ENCODE measurements around the gene ULK4. TPM values are rescaled to one million over a fixed set of nuclear protein-coding genes. Genes with fewer than 3 reads are reported as not detected.
A peak's percentile ranks its signal among the peaks of the same experiment; 100 is the strongest.

The ULK4 gene
- total RNA-seq, 2 donors from 2014 or later: 4.4 to 8.3 TPM

GRCh38 chr3:41223691-41224090, 738.2 kb downstream of the ULK4 start:
- H3K27me3 ChIP-seq: no peaks in the 10 kb centered on the region
- no peak overlapping the region for H3K4me3 ChIP-seq
- no peak for DNase-seq
- no peak overlapping the region for H3K27ac ChIP-seq
- no peak overlapping the region for H3K9ac ChIP-seq (ENCODE audit: low read depth in 2 of 2, low read length in 2 of 2)
- no peak for TF ChIP-seq CTCF (IDR thresholded peaks at IDR 0.05)
- H3K4me1 ChIP-seq: peaks cover 7% of the 10 kb centered on the region
- peaks cover 11% of the 10 kb centered on the region for H3K36me3 ChIP-seq
- no peaks in the 10 kb centered on the region for H3K9me3 ChIP-seq
- intact Hi-C loops (cut with DNase I): no loop called here

GRCh38 chr3:41223078-41223477, 738.8 kb downstream of the ULK4 start:
- peaks cover 7% of the 10 kb centered on the region for H3K4me1 ChIP-seq
- no peak for TF ChIP-seq CTCF (IDR thresholded peaks at IDR 0.05)

GRCh38 chr3:41222501-41222900, 739.4 kb downstream of the ULK4 start:
- H3K9me3 ChIP-seq: no peaks in the 10 kb centered on the region
- no peaks in the 10 kb centered on the region for H3K27me3 ChIP-seq
- no peak for TF ChIP-seq CTCF (IDR thresholded peaks at IDR 0.05)
- peak overlapping the region; percentile 55 for H3K27ac ChIP-seq
- DNase-seq: no peak
- H3K36me3 ChIP-seq: peaks cover 11% of the 10 kb centered on the region
- H3K9ac ChIP-seq (ENCODE audit: low read depth in 2 of 2, low read length in 2 of 2): no peak overlapping the region
- H3K4me1 ChIP-seq: peaks cover 7% of the 10 kb centered on the region
- no peak overlapping the region for H3K4me3 ChIP-seq
- intact Hi-C loops (cut with DNase I): no loop called here

More at GRCh38 chr3:41223078-41223477, 738.8 kb downstream of the ULK4 start:
- Histone ChIP-seq H3K4me3 (no peak overlapping the region), H3K9me3 (no peaks in the 10 kb centered on the region), H3K9ac (ENCODE audit: low read depth in 2 of 2, low read length in 2 of 2) (no peak overlapping the region), H3K36me3 (peaks cover 11% of the 10 kb centered on the region), H3K27ac (no peak overlapping the region), H3K27me3 (no peaks in the 10 kb centered on the region)
- intact Hi-C loops (cut with DNase I): no loop called here
- no peak for DNase-seq

DNA sequence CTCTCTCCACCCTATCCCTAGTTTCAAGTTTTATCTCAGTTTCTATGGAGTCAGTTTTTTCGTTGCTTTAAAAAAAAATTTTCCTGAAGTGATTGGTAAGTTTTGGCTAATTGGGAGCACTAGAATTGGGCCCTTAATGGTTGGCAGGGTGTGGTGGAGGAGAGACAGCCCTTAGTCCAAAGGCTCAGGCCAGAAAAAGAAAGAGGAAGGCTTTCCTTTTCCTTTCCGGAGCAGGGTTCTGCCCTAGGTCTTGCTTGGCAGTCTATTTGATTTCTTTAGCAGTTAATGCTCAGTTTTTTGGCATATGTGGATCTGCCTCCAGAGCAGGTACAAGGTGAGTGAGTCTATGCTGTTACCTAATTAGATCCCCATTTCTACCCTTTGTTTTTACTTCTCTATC, 739.9 kb downstream of the ULK4 start:
- Histone ChIP-seq H3K36me3 (peaks cover 11% of the 10 kb centered on the region), H3K4me3 (no peak overlapping the region), H3K27ac (peak overlapping the region; percentile 55), H3K27me3 (no peaks in the 10 kb centered on the region), H3K4me1 (peaks cover 7% of the 10 kb centered on the region), H3K9ac (ENCODE audit: low read depth in 2 of 2, low read length in 2 of 2) (no peak overlapping the region), H3K9me3 (no peaks in the 10 kb centered on the region)
- peak; percentile 31 for DNase-seq
- TF ChIP-seq CTCF (IDR thresholded peaks at IDR 0.05): no peak
- intact Hi-C loops (cut with DNase I): no loop called here

DNA sequence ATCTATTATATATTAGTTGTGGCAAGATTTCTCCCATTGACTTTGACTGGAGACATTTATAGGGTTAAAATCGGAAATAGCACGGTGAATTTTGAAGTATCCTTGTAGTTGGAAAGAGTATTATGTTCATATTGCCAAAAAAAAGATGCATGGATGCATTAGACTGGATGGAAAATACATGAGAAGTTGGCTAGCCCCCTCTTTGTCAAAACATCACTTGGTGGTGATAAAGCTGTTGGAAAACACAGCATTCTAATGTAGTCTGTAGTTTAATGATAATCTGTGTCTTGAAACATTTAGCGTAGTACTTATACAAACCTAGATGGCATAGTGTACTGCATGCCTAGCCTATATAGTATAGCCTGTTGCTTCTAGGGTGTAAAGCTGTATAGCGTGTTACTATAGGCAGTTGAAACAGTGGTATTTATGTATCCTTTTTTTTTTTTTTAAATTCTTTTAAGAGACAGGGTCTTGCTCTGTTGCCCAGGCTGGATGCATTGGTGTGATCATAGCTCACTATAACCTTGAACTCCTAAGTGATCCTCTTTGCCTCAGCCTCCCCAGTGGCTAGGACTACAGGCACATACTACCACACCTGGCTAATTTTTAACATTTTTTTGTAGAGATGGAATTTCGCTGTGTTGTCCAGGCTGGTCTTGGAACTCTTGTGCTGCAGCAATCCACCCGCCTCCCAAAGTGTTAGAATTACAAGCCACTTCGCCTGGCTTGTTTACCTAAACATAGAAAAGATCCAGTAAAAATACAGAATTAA, 740.8 kb downstream of the ULK4 start:
- peaks cover 11% of the 10 kb centered on the region for H3K36me3 ChIP-seq
- intact Hi-C loops (cut with DNase I): no loop called here
- no peak overlapping the region for H3K4me3 ChIP-seq
- TF ChIP-seq CTCF (IDR thresholded peaks at IDR 0.05): no peak
- no peaks in the 10 kb centered on the region for H3K9me3 ChIP-seq
- H3K27ac ChIP-seq: no peak overlapping the region
- no peaks in the 10 kb centered on the region for H3K27me3 ChIP-seq
- no peak overlapping the region for H3K9ac ChIP-seq (ENCODE audit: low read depth in 2 of 2, low read length in 2 of 2)
- H3K4me1 ChIP-seq: peaks cover 7% of the 10 kb centered on the region
- no peak for DNase-seq
